GM18909 (cell line): ENCODE data around the gene SPANXN3.
"Not testable (repeated sequence)": the region's sequence is repeated elsewhere in the genome, so short reads cannot be mapped to it uniquely, and the experiment has no call there.

ENCODE experiments used
- ATAC-seq: cut with Tn5 transposase; IDR thresholded peaks from one replicate; pipeline ENCODE4 v1.9.1; 2021; ENCODE audit warnings: mild to moderate bottlenecking; ENCODE audit not compliant: unreplicated experiment, poor library complexity

Gene SPANXN3, protein sequence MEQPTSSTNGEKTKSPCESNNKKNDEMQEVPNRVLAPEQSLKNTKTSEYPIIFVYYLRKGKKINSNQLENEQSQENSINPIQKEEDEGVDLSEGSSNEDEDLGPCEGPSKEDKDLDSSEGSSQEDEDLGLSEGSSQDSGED

DNA sequence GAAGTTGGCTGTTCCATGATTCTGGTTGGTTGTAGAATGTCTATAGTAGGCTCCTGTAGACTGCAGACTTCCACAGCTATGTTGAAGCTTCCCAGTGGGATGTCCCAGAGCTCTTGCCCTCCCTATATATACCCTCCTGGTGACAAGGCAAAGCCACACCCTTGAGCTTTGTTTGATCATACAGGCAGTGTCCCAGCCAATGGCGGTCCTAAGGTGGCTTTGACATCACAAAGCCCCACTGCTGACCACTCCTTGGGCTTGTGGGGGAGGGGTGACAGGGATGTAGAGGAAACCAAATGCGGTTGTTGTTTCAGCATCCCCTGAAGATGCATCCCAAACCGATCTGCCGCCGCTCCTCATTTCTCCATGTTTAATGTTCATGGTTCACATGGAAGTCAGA, at the start of gene SPANXN3:
TSS of gene SPANXN3 (minus strand) at position 101 of the 400 bp plus-strand sequence. CDS start at position 17, 84 bp downstream.
- ATAC-seq, result not testable (repeated sequence)

DNA sequence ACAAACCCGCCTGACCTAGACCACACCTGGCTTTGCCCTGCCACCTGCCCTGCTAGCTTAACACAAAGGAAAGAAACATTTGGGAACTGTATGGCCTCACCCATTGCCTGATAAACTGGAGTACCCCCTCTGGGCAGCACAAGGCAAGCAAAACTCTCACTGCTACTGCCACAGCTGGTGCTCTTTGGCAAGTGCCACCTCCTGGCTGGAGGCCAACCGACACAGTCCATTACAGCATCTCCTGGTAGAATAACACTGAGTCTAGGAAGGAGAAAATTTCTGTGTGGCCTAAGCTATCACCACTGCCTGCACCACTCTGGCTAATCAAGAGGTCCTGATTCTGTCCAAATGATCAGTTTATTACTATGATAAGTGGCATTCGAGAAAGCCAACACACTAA, 18.9 kb upstream of the SPANXN3 start:
- no peak for ATAC-seq

DNA sequence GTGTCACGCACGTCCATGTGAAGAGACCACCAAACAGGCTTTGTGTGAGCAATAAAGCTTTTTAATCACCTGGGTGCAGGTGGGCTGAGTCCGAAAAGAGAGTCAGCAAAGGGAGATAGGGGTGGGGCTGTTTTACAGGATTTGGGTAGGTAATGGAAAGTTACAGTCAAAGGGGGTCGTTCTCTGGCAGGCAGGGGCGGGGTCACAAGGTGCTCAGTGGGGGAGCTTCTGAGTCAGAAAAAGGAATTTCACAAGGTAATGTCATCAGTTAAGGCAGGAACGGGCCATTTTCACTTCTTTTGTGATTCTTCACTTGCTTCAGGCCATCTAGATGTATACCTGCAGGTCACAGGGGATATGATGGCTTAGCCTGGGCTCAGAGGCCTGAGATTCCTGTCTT, 15.1 kb downstream of the SPANXN3 start:
- ATAC-seq, result not testable (repeated sequence)

DNA sequence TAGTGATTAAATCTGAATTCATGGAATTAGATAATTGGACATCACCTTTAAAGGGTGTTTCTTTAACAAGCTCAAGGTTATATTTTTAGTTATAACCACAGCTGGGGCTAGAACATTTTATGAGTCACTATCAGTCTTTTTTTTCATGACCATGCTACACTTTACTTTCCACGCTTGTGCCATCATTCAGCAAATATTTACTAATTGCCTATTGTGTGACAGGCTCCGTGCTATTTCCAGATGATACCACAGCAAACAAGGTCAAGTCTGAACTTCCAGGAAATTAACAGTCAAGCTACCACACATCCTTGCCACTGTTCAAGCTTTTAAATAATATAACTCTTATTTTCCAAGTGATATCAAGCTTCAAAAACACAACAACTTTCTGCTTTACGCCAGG, 16.5 kb downstream of the SPANXN3 start:
- ATAC-seq, result no peak

DNA sequence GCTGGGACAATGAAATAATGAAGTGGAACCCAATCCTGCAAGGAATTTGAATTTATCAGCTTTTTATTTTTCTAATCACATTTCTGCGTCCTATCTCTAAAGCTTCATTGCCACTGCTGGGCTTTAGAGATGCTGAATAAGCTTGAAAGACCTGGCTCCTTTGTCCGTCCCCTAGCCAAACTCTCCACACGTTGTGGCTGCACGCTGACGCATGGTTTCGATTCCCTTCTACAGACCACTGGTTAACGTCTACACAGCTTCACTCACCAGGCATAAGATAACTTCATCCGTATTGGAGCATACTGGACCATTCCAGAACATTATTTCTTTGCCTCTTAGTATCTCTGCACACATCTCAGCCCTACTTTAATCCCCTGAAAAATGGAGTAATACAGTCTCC, 31.2 kb downstream of the SPANXN3 start:
- ATAC-seq, result no peak

DNA sequence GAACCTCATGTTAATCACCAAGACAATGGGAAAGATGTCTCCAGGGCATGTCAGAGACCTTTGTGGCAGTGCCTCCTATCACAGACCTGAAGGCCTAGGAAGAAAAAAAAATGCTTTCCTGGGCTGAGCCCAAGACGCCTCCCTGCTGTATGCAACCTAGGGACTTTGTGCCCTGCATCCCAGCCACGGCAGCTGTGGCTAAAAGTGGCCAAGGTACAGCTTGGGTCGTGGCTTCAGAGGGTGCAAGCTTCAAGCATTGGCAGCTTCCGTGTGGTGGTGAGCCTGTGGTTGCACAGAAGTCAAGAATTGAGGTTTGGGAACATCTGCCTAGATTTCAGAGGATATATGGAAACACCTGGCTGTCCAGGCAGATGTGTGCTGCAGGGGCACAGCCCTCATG, 40.5 kb downstream of the SPANXN3 start:
- no peak for ATAC-seq

DNA sequence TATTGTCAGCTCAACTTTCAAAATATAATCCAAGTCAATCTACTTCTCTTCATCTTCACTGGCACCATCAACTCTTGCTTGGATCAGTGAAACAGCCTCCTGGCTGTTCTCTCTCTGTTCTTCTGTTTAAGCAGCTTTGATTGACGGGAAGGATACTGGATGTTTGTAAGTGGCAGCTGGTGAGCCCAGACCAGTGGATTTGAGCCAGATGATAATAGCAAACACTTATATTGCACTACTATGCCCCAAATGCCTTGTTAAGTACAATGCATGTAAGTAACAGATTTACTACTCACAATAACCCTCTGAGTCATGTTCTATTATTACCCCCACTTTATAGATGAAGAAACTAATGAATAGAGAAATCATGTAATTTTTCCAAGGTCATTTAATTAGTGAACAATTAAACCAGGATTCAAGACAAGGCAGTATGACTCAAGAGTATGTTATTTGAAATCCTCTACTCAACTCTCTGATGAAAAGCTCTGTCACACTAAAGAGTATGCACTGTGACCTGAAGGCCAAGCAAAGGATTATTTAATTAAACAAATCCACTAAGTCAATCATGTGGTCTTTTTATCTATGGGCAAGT, 44.8 kb downstream of the SPANXN3 start:
- no peak for ATAC-seq

DNA sequence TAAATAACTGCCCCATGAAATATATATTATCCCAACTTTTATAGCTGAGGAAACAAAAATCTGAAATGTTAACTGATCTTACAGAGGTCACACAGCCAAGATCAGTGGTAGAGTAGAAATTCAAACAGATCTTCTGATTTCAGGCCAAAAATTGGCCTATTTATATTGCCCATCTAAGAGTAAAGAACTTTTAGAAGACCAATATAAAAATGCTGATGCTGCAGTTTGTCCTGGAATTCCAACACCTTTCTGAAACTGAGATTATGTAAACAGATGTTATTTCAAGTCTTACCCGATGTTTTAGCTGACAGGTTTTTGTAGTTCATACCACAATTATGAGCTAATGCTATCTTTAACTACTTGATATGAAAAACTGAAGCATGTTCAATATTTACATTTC, 51.1 kb downstream of the SPANXN3 start:
- no peak for ATAC-seq

DNA sequence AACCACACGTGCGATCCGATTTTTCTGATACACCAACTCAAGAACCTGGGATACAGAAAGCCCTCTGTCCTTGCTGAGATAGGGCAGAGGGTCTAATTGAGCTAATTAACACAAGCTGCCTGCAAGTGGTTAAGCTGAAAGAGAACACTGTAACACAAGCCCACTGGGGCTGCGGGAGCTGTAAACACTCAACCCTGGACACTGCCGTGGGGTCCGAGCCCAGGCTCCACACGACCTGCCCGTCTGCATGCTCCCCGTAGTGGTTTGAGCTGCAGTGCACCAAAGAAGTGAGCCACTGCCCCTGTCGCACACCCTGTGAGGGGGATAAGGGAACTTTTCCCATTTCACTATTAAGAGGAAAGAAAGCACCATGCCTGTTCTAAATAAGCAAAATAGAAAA, 54.6 kb downstream of the SPANXN3 start:
- ATAC-seq, result no peak

DNA sequence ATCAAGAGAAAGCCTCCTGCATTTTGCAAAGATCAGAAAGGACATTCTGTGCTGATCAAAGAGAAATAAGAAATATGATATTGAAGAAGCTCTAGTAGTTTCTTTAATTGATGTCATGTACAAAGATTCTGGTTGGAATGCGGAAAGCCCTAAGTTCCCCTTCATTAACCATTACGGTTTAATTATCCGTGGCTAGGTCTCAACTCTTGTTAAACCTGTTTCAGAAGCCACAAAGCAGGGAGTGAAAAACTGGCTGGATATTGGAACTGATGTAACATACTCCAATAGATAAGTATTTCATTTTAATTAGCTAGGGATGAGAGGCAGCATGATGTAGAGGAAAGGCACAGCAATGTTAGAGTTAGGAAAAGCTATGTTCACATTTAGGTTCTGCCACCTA, 55.7 kb downstream of the SPANXN3 start:
- ATAC-seq, result no peak
